NK-92 (cell line): ENCODE results near the gene LARGE1.

Source experiments
- DNase-seq: peaks from one replicate; lab custom pipeline; 2025; ENCODE audit not compliant: unreplicated experiment; lab: John Stamatoyannopoulos, UW

Gene LARGE1

DNA sequence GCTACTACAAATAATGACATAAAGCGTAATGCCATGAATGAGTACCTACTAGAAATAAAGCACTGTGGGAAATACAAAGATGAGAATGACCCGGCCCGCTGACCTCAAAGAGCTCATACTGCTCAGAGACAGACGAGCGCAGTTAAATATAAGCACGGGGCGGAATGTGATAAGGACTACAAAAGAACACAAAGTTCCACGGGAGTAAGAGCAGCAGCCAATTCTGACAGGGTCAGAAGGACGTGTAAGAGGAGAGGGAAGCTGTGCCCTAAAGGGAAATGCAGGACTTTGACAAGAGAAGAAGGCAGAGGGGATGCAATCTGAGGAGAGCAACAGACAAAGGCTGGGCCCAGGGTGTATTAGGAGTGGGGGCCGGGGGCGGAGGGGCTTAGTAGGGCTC, 314.6 kb downstream of the LARGE1 start:
- no peak for DNase-seq

DNA sequence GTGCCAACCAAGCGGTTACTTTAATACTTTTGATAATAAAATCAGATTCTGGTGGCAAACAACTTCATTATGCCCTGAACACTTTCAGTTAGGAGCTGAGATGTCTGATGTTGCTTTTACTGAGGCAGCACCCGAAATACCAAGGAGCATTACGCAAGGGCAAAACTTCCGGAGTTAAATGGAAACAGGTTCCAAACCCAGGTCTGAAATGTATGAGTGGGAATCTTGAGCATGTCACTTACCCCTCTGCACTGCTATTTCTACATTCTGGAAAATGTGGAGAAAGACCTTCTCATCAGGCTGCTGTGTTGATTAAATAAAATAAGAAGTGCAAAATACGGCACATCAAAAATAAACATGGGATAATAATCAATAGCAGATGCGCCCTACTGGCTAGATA, 315.1 kb downstream of the LARGE1 start:
- no peak for DNase-seq

DNA sequence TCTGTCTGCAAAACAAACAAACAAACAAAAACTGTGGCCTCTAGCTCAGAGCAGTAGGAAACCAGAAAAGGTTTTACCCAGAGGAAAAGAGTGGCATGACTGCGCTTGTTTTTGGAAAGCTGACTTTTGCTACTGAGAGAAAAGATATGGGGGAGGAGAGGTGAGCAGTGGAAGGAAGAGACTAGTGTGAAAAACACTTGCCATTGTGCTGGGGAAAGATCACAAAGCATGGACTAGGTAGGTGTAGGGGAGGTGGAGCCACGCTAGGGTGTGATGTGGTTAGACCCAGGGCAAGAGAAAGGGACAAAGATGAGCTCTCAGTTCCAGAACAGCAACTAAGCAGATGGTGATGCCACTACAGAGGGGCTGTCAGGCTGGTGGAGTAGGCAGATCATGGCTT, 319.2 kb downstream of the LARGE1 start:
- no peak for DNase-seq

DNA sequence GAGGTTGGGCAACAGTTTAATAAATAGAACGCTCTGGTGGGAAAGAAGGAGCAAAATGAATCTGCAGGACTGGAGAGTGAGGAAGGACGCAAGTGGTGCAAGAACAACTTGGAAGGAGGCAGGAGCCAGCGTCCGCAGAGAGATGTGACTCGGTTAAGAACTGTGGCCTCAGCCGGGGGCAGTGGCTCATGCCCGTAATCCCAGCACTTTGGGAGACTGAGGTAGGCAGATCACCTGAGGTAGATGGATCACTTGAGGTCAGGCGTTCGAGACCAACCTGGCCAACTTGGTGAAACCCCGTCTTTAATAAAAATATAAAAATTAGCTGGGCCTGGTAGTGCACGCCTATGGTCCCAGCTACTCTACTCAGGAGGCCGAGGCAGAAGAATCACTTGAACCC, 319.7 kb downstream of the LARGE1 start:
- DNase-seq = no peak

DNA sequence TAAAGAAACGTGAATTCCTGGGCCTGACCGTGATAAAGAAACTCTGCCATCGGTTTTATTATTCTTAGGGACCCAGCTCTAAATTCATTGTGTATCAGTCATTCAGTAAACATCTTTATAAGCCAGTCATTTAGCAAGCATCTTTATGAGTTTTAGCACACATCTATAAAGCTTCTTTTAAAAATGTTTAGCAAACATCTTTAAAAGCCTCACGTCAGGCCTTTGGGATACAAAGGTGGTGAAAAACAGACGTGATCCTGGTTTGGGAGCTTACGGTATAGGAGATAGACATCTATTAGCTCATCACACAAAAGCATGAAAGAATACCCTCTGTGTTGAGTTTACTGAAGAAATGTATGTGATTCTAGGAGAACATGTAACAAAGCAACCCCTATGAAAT, 320.2 kb downstream of the LARGE1 start:
- DNase-seq = no peak

- no peak for DNase-seq
Observed at GRCh38 chr22:33599596-33599995, 320.7 kb downstream of the LARGE1 start.

- DNase-seq = no peak
Observed at GRCh38 chr22:33598821-33599220, 321.5 kb downstream of the LARGE1 start.

- no peak for DNase-seq
Observed at GRCh38 chr22:33597274-33597985, 322.8 kb downstream of the LARGE1 start.

- DNase-seq = no peak
Observed at GRCh38 chr22:33593818-33594217, 326.5 kb downstream of the LARGE1 start.

DNA sequence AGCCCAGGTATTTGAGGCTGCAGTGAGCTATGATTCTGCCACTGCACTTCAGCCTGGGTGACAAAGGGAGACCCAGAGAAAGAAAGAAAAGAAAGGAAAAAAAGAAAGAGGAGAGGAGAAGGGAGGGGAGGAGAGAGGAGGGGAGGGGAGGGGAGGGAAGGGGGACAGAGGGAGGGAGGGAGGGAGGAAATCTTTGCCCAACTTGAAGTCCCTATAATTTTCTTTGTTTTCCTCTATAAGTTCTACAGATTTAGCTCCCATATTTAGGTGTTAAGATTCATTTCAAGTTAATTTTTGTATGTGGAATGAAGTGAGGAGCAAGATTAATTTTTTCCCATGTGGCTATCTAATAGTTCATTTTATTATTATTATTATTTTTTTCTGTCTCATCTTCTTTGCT, 328.3 kb downstream of the LARGE1 start:
- no peak for DNase-seq

DNA sequence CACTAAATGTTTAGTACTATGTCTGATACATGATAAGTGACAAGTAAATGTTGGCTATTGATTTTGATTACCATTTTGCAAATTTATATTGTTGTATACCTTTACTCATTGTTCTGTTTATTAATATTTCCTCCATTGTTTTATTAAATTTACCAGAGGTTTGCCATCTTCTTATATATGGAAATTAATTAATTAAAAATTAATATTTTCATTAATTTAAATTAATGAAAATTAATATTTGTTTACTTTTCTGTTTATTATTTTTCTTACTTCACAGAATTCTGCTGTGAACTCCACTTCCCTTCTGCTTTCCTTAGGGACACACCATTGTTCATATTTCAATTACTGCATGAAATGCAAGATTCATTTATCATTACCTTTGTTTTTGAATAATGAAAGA, 331.0 kb downstream of the LARGE1 start:
- DNase-seq = no peak

DNA sequence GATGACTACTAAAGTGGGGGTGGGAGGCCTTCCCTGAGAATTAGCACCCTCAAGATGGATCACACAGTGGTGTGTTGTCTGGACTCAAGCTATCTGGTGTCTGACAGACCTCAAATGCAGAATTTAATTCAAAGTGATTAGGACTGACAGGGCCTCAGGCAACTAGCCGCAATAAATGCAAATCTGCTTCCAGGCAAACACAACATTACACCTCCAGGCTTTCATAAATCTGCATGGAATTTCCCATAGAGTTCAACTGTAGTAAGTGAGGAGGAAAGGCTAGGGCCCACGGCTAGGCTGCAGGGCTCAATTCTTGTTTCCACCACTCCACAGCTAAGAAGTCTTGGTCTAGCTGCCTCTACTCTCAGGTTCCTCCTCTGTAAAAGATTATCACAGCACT, 331.4 kb downstream of the LARGE1 start:
- DNase-seq = no peak

GRCh38 chr22:33584152-33584551, 336.1 kb downstream of the LARGE1 start:
- no peak for DNase-seq

- DNase-seq = no peak
Observed at GRCh38 chr22:33582822-33583400, 337.4 kb downstream of the LARGE1 start.

- DNase-seq = no peak
Observed at GRCh38 chr22:33580310-33580709, 340.0 kb downstream of the LARGE1 start.

DNA sequence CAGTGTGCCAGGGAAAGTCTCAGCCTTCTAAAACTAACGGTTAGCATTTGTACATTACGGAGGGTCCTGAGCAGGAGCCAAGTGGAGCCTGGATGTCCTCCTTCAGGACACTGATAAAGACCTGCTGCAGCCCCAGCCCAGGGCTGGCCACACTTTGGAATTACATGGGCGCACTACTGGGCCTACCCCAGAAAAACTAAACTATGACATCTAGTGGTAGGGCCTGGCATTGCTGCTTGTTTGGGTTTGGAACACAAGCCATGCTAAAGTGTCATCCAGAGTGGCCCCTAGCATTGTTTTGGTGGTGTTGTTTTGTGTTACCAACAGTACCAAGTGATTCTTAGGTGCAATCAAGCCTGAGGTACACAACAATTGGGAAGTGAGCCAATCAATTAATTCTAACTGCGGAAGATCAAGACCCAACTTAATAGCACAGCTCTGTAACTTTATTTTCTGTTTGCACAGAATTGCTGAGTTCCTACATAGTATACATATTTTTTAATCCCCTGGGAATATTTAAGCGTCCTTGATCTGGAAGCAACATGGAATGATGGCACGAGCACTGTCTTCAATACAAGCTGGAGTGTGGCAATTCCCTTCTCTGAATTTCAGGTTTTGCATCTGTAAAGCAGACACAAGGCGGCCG, 340.7 kb downstream of the LARGE1 start:
- no peak for DNase-seq

DNA sequence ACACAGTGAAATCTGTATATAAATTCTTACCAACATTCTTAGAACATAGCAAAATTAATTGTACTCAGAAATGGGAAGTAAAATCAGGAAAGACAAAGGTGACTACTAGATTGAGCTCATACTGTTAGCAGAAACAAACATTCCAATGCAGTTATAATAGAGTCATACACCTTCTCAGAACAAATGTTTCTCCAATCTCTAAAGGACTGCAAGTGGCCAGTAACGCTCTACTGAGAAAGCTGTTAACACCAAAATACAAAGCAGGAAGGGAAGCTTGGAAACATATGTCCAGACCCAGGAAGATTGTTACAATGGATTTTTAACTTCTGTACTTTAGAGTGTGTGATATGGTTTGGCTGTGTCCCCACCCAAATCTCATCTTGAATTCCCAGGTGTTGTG, 341.5 kb downstream of the LARGE1 start:
- no peak for DNase-seq

DNA sequence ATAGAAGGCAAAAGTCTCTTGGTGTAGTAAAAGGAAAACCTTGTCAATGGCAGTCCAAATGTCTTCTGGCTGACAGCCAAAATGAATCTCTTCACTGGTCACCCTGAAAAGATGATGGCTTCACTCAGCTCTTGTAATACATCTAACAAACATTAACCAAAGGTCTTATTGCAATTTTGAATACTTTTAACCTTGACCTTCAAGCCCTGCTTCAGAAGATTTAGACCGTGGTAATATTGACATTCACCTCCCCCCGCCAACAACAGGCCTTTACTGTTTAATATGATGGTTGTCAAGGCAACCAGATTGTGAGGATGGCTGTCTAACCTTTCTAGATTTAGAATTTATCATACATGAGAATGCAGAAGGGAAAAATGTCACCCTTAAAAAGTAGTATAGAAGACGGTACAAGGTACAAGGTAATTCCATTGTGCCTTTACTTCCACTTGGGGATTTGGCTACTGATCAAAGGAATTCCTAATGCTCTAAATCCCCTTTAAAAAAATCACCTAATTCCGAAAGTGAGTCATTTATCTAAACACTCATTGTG, 342.3 kb downstream of the LARGE1 start:
- no peak for DNase-seq

DNA sequence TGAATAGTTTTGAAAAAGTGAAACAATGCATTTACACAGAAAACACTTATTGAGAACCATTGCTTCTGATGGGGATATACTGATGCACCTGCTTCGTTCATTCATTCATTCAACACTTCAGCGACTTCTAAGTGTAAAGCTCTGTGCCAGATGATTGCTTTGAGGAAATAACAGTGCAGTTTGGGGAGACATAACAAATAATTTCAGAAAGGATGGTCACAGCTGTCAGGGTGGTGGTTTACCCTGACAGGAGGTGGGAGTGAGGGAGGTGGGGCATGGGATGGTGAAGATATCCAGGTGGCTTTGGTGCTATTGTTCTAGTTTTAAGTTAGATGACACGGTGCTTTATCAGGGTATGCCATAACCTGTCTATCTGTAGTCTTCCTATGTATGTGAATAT, 344.1 kb downstream of the LARGE1 start:
- DNase-seq = no peak

DNA sequence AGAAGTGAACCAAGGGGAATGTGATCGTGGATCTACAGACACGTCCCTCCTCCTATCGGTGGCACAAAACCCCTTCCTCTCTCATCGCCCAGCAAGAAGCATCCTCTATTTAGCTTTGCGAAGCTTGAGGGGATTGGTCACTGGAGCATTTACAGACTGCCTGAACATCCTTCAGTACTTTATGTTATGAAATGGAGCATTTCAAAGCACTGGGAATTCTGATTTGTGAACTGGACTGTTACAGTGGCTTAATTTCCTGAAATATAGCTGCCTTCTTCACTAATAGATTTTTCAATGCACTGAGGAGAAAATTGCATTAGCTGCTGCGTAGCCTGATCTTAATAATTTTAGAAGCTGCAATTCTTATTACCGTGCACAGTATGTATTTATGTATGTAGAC, 344.5 kb downstream of the LARGE1 start:
- no peak for DNase-seq

DNA sequence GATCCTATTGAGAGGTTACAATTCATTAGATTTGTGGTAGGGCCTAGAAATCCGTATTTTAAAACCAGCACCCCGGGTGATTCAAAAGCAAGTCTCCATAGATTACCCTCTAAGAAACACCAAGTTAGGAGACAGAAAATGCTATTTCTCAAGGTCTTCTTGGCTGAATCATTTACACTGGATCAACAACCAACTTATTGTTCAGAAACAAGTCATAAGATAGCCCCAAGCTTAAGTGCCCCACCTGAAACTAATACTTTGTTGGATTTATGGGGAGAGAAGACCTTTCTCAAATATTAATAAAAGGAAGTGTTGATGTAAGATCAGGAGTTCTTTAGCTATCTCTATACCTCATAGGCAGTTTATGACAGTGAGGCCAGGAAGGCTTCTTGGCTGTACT, 345.2 kb downstream of the LARGE1 start:
- DNase-seq = no peak

GRCh38 chr22:33573479-33573878, 346.8 kb downstream of the LARGE1 start:
- DNase-seq = no peak
